Measurements from ENCODE around the gene LSM14B. TPM values are rescaled to one million over a fixed set of nuclear protein-coding genes. Genes with fewer than 3 reads are reported as not detected.

Gene LSM14B
- total RNA-seq, 1 experiment from 2014 or later, result 51.3 TPM

DNA sequence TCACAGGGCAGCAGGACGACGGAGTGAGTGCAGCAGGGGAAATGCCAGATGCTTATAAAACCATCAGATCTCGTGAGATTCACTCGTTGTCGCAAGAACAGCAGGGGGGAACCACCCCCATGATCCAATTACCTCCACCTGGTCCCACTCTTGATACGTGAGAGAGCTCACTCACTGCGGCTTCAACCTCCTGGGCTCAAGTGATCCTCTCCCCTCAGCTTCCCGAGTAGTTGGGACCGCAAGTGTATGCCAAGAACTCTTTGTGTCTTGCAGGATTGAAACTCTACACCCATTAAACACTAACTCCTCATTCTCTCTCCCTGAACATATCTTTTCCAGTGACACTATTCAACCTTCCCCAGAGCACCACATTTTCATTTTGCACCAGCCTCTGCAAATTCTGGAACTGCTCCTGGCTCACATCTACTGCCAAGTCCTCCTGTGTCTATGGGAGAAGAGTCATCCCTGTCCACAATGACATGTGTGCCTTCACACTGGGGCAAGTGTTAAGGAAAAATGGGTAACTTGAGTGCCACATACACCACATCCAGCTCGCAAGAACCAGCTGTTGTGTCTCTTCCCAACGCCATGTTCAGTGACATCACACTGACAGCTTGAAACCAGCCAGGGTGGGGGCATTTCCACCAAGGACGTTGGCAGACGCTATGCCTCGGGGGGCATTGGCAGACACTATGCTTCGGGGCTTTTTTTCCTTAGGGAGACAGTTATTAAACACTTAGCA, 41.9 kb upstream of the LSM14B start:
- no peak overlapping the region for H3K4me2 ChIP-seq (ENCODE audit: low read length)
- ATAC-seq (no peak), DNase-seq (ENCODE audit: low read depth, low spot score) (no peak)
- no peak overlapping the region for H2AFZ ChIP-seq (ENCODE audit: low read depth, low read length, poor library complexity, severe bottlenecking)
- H3K9me3 ChIP-seq (ENCODE audit: control insufficient read depth in 1 of 2, insufficient read depth in 1 of 2, low read depth in 1 of 2, low read length in 2 of 2), result peaks cover 0 to 9% of the 10 kb centered on the region in 2 experiments; a peak in 3 of 4 replicates
- RAD21 ChIA-PET (ENCODE audit: low non-redundant PET in 1 of 2, low total read pairs in 2 of 2, uncharacterized antibody in 2 of 2, unreplicated experiment in 2 of 2), result no interaction called here
- H3K79me2 ChIP-seq (ENCODE audit: insufficient read depth, low read length), result no peaks in the 10 kb centered on the region
- intact Hi-C loops (cut with micrococcal nuclease), result no loop called here
- no TSS peak for BruUV-seq (replicated peaks)
- no peak overlapping the region for H3K4me3 ChIP-seq (replicated peaks in 1 of 2; ENCODE audit: low read depth in 1 of 2, low read length in 2 of 2)
- H4K20me1 ChIP-seq (ENCODE audit: insufficient read depth), result no peaks in the 10 kb centered on the region
- no peaks in the 10 kb centered on the region for H3K4me1 ChIP-seq (ENCODE audit: control insufficient read depth in 1 of 2, insufficient read depth in 2 of 2, low read length in 2 of 2)
- CTCF ChIA-PET, result interaction anchor here (0.6 kb wide), 1 partner anchor 171 kb away, joined by 3 read pairs; no protein-coding TSS in a partner anchor
- H3K9me2 ChIP-seq (ENCODE audit: insufficient read depth), result no peaks in the 10 kb centered on the region
- no peaks in the 10 kb centered on the region for H3K36me3 ChIP-seq (ENCODE audit: control insufficient read depth in 1 of 2, insufficient read depth in 2 of 2, low read length in 2 of 2)
- no peak overlapping the region for H3K9ac ChIP-seq (ENCODE audit: low read length)
- POLR2A ChIA-PET, result no interaction called here
- no peaks in the 10 kb centered on the region; the same call in 1 of the 2 replicates for H3K27me3 ChIP-seq (ENCODE audit: insufficient read depth, low read length)
- TF ChIP-seq EZH2 (IDR thresholded peaks at IDR 0.05) (no peak), FOSL1 (IDR thresholded peaks at IDR 0.05; ENCODE audit: low read depth) (no peak), EGR1 (IDR thresholded peaks at IDR 0.05; ENCODE audit: low read depth) (no peak), SIN3A (IDR thresholded peaks at IDR 0.05; ENCODE audit: low read depth) (no peak), JUND (IDR thresholded peaks at IDR 0.05) (no peak), ZFX (IDR thresholded peaks at IDR 0.05) (no peak), YY1 (IDR thresholded peaks at IDR 0.05; ENCODE audit: extremely low read depth, insufficient replicate concordance, low read depth, low read length) (no peak), RAD21 (IDR thresholded peaks at IDR 0.05; ENCODE audit: low read depth) (no peak), POLR2AphosphoS5 (IDR thresholded peaks at IDR 0.05; ENCODE audit: low read depth, low read length) (no peak), SP1 (IDR thresholded peaks at IDR 0.05; ENCODE audit: low read depth) (no peak)
- TF ChIP-seq, protein P1, sequence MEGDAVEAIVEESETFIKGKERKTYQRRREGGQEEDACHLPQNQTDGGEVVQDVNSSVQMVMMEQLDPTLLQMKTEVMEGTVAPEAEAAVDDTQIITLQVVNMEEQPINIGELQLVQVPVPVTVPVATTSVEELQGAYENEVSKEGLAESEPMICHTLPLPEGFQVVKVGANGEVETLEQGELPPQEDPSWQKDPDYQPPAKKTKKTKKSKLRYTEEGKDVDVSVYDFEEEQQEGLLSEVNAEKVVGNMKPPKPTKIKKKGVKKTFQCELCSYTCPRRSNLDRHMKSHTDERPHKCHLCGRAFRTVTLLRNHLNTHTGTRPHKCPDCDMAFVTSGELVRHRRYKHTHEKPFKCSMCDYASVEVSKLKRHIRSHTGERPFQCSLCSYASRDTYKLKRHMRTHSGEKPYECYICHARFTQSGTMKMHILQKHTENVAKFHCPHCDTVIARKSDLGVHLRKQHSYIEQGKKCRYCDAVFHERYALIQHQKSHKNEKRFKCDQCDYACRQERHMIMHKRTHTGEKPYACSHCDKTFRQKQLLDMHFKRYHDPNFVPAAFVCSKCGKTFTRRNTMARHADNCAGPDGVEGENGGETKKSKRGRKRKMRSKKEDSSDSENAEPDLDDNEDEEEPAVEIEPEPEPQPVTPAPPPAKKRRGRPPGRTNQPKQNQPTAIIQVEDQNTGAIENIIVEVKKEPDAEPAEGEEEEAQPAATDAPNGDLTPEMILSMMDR (IDR thresholded peaks at IDR 0.05 in 2 of 3, conservative IDR thresholded peaks at IDR 0.05 in 1 of 3; ENCODE audit: borderline replicate concordance in 1 of 3, insufficient read depth in 1 of 3, low read depth in 2 of 3, low read length in 2 of 3), result no peak
- H3K27ac ChIP-seq (ENCODE audit: low read depth, low read length), result no peak overlapping the region
